Measurements from ENCODE around the gene TARM1. TPM values are rescaled to one million over a fixed set of nuclear protein-coding genes. Genes with fewer than 3 reads are reported as not detected.

TARM1 gene
- total RNA-seq (2022; extraction: Qiagen RNA extraction; ENCODE audit: low read depth): not detected in 5 replicates

GRCh38 chr19:54081032-54081431 lies at the start of gene TARM1:
TSS of gene TARM1 (minus strand) at chr19:54081365. CDS start at chr19:54081340, 25 bp downstream.

GRCh38 chr19:54115109-54116063 lies 34.2 kb upstream of the TARM1 start, which contains the start of the genes PRPF31 and TFPT:
TSS of gene PRPF31 (plus strand) at chr19:54115754. CDS start at chr19:54118279, 2,525 bp downstream.
TSS of gene TFPT (minus strand) at chr19:54115657. CDS start at chr19:54115269, 388 bp downstream.

GRCh38 chr19:54102421-54103169 lies 21.4 kb upstream of the TARM1 start, which contains the start of gene NDUFA3:
TSS of gene NDUFA3 (plus strand) at chr19:54102855. CDS start at chr19:54102879, 24 bp downstream.

GRCh38 chr19:54100561-54100960 lies 19.4 kb upstream of the TARM1 start, which contains the start of gene OSCAR:
TSS of gene OSCAR (minus strand) at chr19:54100803. CDS start at chr19:54100792, 11 bp downstream.

GRCh38 chr19:54063350-54064116 lies 17.6 kb downstream of the TARM1 start, which contains the start of gene VSTM1:
TSS of gene VSTM1 (minus strand) at chr19:54063897. CDS start at chr19:54063777, 120 bp downstream.

Other genes starting within 250 kb of the TARM1 start
- gene MYADM, start 213.5 kb downstream of the TARM1 start, total RNA-seq (2022; extraction: Qiagen RNA extraction; ENCODE audit: low read depth): 191 to 352 TPM (median 290 TPM) in 5 replicates
- 3.4 to 6.7 TPM (median 6.0 TPM) in 5 replicates for gene PRKCG, start 199.2 kb downstream of the TARM1 start, total RNA-seq (2022; extraction: Qiagen RNA extraction; ENCODE audit: low read depth)
- 4.6 to 10.0 TPM (median 9.4 TPM) in 5 replicates for gene CACNG7, start 172.1 kb downstream of the TARM1 start, total RNA-seq (2022; extraction: Qiagen RNA extraction; ENCODE audit: low read depth)
- gene CACNG8, start 118.4 kb downstream of the TARM1 start, total RNA-seq (2022; extraction: Qiagen RNA extraction; ENCODE audit: low read depth): 0.83 to 1.4 TPM (median 1.4 TPM) in 5 replicates
- gene CACNG6, start 89.7 kb downstream of the TARM1 start, total RNA-seq (2022; extraction: Qiagen RNA extraction; ENCODE audit: low read depth): 7.7 to 12.8 TPM (median 12.1 TPM) in 5 replicates
- 0.55 to 0.92 TPM (median 0.78 TPM) in 3 of 5 replicates, not detected in the others for gene VSTM1, start 17.5 kb downstream of the TARM1 start, total RNA-seq (2022; extraction: Qiagen RNA extraction; ENCODE audit: low read depth)
- 0.25 to 0.41 TPM (median 0.33 TPM) in 5 replicates for gene OSCAR, start 19.4 kb upstream of the TARM1 start, total RNA-seq (2022; extraction: Qiagen RNA extraction; ENCODE audit: low read depth)
- 211 to 296 TPM (median 232 TPM) in 5 replicates for gene NDUFA3, start 21.5 kb upstream of the TARM1 start, total RNA-seq (2022; extraction: Qiagen RNA extraction; ENCODE audit: low read depth)
- 19.8 to 27.0 TPM (median 21.7 TPM) in 5 replicates for gene TFPT, start 34.3 kb upstream of the TARM1 start, total RNA-seq (2022; extraction: Qiagen RNA extraction; ENCODE audit: low read depth)
- 105 to 128 TPM (median 113 TPM) in 5 replicates for gene PRPF31, start 34.4 kb upstream of the TARM1 start, total RNA-seq (2022; extraction: Qiagen RNA extraction; ENCODE audit: low read depth)
- gene CNOT3, start 56.4 kb upstream of the TARM1 start, total RNA-seq (2022; extraction: Qiagen RNA extraction; ENCODE audit: low read depth): 51.6 to 72.5 TPM (median 70.4 TPM) in 5 replicates
- gene LENG1, start 78.4 kb upstream of the TARM1 start, total RNA-seq (2022; extraction: Qiagen RNA extraction; ENCODE audit: low read depth): 7.9 to 9.8 TPM (median 8.4 TPM) in 5 replicates
- 1.5 to 2.8 TPM (median 1.6 TPM) in 5 replicates for gene TMC4, start 91.8 kb upstream of the TARM1 start, total RNA-seq (2022; extraction: Qiagen RNA extraction; ENCODE audit: low read depth)
- 91.3 to 177 TPM (median 147 TPM) in 5 replicates for gene MBOAT7, start 108.2 kb upstream of the TARM1 start, total RNA-seq (2022; extraction: Qiagen RNA extraction; ENCODE audit: low read depth)
- gene TSEN34, start 109.9 kb upstream of the TARM1 start, total RNA-seq (2022; extraction: Qiagen RNA extraction; ENCODE audit: low read depth): 69.8 to 130 TPM (median 119 TPM) in 5 replicates
- gene RPS9, start 119.5 kb upstream of the TARM1 start, total RNA-seq (2022; extraction: Qiagen RNA extraction; ENCODE audit: low read depth): 1,924 to 2,379 TPM (median 2,180 TPM) in 5 replicates
- gene LILRB3, start 141.6 kb upstream of the TARM1 start, total RNA-seq (2022; extraction: Qiagen RNA extraction; ENCODE audit: low read depth): 0.07 to 0.24 TPM (median 0.14 TPM) in 4 of 5 replicates, not detected in the other
- 0.09 TPM in 1 of 5 replicates, not detected in the others for gene LILRA6, start 161.4 kb upstream of the TARM1 start, total RNA-seq (2022; extraction: Qiagen RNA extraction; ENCODE audit: low read depth)
- gene LILRB5, start 175.9 kb upstream of the TARM1 start, total RNA-seq (2022; extraction: Qiagen RNA extraction; ENCODE audit: low read depth): 0.04 TPM in 1 of 5 replicates, not detected in the others
- 0.05 to 0.14 TPM (median 0.05 TPM) in 3 of 5 replicates, not detected in the others for gene LILRB2, start 199.7 kb upstream of the TARM1 start, total RNA-seq (2022; extraction: Qiagen RNA extraction; ENCODE audit: low read depth)
- not detected in 5 replicates for gene LILRA5, start 231.8 kb upstream of the TARM1 start, total RNA-seq (2022; extraction: Qiagen RNA extraction; ENCODE audit: low read depth)

Data from A549 treated with ZK216348 at 1 μM for 4 hours (cell line).